Hematopoietic multipotent progenitor cell treated with erythropoietin and hydrocortisone succinate and interleukin-3 and kit ligand, for 8 days (in vitro differentiated cells): ENCODE data around the gene FKBP9.
"Not testable (repeated sequence)": the region's sequence is repeated elsewhere in the genome, so short reads cannot be mapped to it uniquely, and the experiment has no call there.

Experiments used
- DNase-seq: peaks from one replicate; pipeline ENCODE4 v3.0.0-alpha.2; 2015

FKBP9 gene

DNA sequence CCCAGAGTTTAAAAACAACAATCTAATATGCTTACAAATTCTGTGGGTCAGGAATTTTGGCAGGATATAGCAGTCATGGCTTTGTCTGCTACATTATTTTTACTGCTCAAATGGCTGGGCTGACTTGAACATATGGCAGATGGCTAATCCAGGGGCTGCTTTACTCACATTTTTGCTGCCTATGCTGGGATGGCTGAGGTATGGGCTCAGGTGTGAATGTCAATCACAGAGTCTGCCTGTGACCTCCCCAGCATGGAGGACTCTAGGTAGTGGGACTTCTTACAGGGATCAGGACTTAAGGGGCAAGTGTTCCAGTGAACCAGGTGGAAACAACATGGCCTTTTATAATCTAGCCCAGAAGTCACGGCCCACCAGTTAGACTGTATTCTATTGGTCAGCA lies 4.4 kb upstream of the FKBP9 start:
- no peak for DNase-seq

DNA sequence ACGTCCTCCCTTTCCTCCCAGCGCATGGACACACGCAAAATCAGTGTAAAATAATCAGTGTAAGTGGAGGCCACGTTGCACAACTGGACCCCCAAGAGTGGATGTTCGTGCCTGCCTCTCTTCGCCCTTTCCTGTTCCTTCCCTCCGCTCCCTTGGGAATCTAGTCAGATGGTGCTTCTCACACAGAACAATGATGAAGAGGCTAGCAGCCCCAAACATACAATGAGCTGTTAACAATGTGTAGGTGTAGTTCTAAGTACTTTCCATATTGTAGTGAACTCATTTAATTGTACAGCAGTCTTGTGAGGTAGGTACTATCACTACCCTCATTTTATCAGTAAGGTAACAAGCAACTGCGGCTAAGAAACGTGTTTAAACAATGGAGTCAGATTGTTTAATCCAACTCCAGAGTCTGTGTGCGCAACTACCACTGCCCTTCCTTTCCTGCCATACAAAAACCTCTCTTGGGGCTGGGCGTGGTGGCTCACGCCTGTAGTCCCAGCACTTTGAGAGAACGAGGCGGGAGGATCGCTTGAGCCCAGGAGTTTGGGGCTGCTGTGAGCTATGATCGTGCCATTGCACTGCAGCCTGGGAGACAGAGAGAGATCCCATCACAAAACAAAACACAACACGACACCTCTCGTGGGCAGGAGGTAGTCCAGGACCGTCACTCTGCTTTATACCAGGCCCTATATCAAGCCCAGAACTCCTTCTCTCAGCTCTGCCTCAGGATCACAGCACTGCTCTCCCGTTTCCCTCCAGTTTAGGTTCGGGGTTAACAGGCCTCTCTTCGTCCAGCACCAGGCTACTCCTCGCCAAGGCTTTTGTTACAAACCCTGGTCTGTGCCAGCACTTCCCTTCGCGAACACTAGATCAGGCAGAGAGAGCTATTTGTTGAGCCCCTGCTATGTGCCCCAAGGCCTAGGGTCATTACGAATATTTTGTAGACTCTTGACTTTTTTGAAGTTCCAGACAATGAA lies 1.1 kb downstream of the FKBP9 start:
- DNase-seq, result peak; percentile 20

DNA sequence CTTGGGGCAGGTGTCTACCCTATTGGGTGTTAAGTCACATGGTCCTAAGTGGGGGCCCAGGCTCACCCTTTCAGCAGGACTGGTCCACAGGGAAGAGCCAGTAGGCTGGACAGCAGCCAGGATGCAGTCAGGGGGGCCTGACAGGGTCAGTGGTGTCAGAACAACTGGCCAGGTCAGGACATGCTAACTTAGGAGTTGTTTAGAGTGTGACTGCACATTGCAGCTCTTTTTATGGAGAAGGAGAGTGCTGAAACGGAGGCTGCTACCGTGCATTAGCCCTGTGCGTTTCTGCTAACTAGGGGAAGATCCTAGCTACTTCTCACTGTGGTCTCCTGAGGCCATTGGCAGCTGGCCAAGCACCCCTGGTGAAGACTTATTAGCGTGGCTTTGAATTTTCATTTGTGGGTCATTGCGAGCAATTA lies 6.7 kb downstream of the FKBP9 start:
- DNase-seq, result not testable (repeated sequence)

DNA sequence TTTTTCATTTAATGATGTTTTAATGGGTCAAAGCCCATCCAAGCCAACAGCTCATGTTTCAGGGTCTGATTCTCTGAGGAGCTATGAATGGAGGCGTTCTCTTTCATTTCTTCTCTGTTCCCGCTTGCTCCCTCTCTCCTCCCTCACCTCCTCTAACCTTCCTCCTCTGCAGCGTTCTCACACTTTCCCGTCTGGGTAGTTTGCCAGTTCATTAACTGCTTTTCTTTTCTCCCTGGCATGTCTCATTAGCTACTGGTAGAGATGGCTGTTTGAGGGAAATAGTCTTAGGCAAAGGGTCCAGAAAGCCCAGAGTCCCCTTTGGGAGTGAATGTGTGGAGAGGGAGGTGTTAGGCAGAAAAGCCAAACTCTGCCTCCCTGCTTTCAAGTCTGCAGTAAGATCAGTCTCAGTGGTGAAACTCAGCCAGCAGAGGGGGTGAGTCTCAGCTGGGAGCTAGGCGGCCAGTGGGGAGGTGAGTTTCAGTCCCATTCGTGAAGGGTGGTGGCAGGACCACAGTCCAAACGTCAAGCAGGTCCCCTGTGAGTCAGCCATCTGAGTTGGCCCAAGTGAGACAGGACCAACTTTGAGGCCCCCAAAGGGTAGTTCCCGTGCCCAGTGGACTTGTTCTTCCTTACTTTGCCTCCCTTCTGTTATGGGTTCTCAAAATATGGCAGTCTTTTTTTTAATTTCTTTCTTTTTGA lies 7.4 kb downstream of the FKBP9 start:
- DNase-seq, result peak; percentile 17

DNA sequence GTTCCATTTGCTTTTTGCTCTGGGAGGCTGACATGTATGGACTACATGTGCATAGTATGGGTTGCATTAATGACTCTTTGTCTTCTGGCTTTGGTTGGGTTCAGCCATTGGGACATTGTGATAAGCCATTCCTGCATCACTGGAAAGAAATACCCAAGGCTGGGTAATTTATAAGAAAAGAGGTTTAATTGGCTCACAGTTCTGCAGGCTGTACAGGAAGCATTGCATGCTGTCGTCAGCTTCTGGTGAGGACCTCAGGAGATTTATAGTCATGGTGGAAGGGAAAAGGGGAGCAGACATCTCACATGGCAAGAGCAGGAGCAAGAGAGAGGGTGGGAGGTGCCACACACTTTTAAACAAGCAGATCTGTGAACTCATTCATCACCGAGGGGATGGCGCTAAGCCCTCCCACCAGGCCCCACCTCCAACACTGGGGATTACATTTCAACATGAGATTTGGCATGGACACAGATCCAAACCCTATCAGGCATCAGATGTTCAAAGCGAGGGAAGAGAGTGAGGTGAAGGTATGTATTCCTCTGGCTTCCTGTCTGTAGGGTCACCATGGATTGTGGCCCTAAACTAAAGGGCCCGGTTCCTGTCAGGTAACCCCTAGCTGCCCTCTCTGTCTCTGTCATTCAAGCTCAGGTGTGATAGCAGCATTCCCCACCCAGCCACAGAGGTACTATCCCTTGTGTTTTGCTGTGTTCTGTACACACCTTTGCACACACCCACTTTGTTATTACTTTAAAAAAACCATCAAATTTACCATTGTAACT lies 9.4 kb downstream of the FKBP9 start:
- DNase-seq, result not testable (repeated sequence)

DNA sequence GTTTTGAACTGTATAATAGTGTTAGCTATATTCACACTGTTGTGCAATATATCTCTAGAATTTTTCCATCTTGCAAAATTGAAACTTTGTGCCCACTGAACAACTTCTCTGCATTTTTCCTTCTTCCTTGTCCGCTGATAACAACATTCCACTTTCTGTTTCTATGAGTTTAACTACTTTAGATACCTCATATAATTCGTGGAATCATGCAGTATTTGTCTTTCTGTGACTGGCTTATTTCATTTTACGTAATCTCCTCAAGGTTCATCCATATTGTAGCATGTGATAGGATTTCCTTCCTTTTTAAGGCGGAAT lies 10.0 kb downstream of the FKBP9 start:
- not testable (repeated sequence) for DNase-seq

DNA sequence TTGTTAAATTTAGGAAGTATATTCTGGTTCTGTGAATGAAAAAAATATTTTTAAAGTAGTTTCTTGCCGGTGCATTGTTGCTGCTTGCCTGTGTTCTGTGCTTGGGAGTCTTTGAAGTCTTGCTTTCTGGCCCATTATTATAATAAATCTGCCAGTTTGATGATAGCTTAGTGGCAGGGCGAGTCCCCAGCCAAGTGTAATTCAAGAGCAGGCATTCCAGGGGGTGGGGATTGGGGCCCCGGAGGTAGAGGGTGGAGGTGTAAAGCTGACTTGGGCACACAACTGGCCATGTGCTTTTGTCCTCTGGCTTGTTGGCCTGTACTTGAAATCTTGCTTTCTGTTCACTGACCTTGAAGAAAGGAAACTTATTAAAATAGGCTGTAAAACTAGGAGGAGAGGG lies 14.7 kb downstream of the FKBP9 start:
- not testable (repeated sequence) for DNase-seq

DNA sequence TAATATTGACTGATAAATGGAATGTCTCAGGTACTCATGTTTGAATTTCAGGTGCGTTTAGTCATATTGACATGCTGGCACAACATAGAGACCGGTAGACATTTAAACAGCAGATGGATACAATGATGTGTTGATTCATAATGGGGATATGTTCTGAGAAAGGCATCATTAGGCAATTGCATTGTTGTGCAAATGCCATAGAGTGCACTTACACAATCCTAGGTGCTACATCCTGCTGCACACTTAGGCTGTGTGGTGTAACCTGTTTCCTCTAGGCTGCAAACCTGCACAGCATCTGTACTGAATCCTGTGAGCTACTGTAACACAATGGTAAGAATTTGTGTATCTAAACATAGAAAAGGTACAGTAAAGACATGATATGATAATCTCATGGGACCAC lies 19.9 kb downstream of the FKBP9 start:
- DNase-seq, result not testable (repeated sequence)

DNA sequence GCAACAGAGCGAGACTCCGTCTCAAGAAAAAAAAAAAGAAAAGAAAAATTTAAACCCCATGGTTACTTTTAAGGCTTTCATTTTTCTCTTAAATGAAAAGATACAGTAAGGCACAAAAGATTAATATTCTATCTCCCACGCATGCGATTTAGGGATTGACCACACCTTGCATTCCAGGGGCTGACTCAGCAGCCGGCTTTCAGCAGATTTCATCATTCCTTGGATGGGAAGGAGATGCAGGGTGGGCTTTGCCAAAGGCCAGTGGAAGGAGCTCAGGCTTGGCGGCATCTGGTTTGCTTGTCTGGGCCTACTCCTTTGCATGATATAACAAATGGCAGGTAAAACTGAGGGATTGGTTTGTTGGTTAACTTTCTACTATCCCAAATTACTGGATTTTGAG lies 22.0 kb downstream of the FKBP9 start:
- DNase-seq, result not testable (repeated sequence)

DNA sequence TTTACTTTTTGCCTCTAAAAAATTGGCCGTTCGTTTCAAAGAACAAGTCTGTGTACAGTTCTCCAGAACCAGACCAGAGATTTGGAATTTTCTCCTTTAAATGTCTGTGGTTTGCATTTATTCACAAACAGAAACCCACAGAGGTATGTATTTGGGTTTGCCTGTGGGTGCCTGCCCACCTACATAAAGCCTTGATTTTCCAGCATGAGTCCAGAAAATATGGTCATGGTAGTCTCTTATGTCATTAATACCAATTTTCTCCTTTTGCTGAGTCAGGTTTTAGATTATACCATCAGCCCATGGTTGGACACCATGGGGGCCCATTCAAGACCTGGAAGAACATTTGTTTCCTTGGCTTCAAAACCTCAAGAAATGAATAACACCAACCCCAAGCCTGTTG lies 22.7 kb downstream of the FKBP9 start:
- not testable (repeated sequence) for DNase-seq

DNA sequence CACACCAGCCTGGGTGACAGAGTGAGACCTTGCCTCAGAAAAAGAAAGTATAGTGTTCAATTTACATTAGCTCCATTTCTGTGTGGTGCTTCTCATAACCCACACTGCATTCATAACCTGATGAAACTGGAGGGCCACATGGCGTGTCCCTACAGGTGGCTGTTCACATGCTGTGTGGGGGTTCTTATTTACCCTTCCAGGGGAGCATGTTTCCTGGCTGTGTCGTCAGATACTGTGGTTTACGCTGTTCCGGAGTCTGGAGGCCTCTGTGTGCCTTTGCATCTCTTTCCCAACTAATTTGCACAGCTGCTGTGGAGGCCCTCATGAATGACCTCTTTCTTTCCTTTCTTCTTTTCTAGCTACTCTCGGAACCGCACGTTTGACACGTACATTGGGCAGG lies 30.9 kb downstream of the FKBP9 start:
- not testable (repeated sequence) for DNase-seq

DNA sequence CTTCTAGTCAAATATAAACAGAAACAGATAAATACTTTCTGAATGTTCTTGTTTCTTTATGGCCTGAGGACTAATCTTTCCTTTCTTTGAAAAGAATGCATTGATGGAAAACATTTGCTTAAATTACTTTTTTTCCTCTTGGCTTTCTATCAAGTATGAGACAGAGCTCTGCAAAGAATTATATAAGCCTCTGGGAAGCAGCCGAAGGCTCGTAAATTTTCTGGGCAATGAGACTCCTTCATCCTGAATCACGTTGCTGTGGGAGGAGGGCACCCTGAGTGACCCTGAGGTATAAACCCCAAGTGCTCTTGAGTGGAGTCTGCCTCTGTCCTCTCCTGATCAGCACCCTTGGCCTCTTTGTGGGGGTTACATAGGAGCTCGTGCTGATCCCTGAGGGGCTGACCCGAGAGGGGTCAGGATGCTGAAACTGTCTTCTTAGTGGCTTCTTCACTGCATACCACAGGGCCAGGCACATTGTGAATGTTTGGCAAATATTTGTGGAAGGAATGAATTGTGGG lies 33.9 kb downstream of the FKBP9 start:
- not testable (repeated sequence) for DNase-seq

DNA sequence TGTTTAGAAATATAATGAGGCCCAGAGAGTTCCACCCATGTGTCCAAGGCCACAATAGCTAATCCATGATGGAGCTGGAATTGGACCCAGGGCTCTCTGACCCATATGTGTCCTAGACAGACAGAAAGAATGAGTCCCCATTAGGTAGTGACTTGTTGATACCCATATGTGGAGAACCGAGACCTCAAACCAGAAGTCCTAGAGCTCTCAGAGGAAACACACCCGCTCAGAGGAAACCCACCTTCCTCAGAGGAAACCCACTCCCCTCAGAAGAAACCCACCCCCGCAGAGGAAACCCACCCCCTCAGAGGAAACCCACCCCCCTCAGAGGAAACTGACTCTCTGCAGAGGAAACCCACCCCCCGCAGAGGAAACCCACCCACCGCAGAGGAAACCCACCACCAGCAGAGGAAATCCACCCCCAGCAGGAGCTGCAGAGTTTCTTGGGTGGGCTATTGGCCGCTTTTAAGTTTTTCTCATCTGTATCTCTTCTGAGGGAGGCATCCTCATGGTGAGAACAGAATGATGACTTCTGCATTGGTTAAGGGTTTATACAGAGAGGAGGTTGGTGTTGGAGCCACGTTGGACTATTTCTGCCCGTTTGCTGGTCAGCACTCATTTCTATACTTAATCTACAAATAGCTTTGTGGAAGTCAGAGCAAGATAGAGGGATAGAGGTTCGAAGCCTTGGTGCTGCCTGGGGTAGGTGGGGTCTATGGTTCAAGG lies 34.9 kb downstream of the FKBP9 start:
- not testable (repeated sequence) for DNase-seq

DNA sequence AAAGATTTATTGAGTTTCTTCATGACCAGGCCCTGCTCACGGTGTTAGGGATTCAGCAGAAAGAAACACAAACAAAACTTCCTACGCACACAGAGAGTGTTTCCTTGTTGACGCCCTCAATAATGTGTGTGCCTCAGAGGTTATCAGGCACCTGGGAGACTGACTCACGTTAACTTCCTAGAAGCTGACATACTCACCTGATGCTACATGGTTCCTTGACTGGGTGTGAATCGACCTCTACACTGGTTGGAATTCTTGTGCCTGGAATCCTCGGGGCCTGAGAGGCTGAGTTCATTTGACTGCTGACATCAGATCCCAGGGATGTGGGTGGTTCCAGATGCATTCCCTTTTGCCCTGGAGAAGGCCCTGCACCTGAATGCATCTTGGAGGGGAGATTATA lies 35.5 kb downstream of the FKBP9 start:
- DNase-seq, result not testable (repeated sequence)

DNA sequence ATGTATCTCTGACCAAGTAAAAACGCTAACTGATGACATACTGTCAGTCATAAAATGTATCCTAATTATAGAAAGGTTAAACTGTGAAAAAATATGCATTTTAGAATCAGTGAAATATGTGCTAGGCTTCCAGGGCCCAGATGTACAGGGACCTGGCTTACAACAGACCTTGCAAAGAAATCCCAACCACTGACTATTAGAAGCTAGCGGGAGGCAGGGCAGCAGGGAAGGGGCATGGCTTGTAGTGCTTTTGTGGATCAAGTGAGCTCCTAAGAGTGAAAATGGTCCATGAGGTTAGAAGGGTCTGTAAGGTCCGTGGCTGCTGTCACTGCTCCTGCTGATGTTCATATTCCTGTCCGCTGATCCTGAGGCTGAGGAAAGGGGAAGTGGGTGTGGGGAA lies 40.7 kb downstream of the FKBP9 start:
- not testable (repeated sequence) for DNase-seq

DNA sequence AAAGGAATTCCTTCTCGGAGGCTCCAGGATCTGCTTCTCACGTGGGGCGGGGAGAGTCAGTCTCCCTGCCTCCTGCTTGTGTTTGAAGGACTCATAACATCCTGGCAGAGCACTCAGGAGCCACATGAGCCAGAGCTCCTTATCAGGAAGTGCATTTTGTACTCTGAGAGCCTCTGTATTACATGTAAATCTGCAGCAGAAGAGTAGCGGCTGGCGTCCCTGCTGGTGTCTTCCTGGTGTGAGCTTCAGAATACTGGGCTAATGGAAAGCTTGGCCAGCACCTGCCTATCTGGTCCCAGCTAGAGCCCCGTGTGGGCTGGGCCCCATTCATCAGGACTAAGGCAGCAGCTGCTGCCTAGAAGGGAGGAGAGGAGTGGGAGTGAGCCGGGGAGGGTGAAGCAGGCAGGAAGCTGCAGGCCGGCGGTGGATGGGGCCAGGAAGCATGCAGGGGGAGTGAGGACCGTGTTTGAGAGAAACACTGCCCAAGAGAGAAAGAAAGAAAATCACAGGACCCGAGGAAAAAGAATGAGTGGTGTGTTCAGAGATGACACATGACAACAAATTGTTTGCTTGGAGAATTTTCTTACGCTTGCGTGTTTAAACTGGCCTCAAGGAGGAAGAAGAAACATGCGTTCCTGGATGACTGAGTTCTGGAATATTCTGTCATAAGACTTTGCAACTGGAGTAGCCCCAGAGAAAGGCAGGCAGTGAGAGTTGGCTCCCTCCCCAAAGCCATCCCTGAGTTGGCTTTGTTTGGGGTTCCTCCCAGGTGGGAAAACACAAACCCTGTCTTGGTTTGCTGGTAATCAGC lies 41.3 kb downstream of the FKBP9 start:
- DNase-seq, result peak; percentile 36

DNA sequence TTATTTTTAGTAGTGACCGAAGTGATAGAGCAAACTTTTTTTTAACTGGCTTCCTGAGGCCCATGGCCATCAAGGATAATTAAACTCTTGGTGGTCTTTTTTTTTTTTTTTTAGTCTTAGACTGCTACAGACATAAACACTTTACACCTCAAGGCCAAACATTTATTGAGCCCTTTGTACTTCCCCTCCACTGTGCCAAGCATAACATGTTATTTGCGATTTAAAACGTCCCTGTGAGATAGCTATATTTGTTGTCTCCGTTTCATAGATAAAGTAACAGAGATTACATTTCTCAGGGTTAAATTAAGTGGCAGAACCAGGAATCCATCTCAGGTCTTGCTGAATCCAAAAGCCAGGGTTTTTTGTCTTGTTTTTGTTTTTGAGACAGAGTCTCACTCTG lies 42.1 kb downstream of the FKBP9 start:
- not testable (repeated sequence) for DNase-seq

DNA sequence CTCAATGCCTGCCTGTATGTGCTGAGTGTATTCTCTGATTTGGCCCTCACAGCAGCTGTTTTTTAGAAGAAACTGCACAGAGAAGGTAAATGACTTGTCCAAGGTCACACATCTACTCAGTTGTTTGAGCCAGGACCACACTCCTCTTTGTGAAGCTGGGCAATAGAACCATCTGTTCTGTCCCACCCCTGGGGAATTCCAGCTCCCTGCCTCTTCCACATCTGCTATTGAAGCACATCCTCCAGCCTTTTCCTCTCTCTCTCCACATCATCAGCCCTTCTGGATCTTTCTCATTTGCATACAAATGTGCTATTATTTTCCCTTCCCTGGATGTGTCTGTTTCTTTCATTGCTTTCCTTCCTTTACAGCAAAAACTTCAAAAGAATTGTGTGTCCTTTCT lies 45.9 kb downstream of the FKBP9 start:
- not testable (repeated sequence) for DNase-seq

DNA sequence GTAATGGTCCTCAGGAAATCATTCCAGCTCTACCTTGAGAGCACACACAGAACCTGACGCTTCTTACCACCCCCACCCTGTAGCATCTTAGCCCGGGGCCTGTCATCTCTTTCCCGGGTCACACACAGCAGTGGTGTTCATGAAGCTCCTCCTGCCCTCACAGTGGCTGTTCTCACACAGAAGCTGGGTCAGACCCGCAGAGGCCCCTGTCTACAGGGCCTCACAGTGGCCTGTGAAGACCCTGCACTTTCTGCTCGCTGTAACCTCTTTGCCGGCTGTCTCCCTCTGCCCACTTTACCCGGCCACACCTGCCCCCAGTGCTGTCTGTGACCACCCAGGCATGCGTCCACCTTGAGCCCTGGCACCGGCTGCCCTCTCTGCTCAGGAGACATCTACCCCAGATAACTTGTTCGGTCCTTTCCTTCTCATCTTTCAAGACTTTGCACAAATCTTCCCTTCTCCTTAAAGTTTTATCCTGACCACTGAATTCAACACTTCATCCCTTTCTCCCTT lies 46.9 kb downstream of the FKBP9 start:
- DNase-seq, result not testable (repeated sequence)

DNA sequence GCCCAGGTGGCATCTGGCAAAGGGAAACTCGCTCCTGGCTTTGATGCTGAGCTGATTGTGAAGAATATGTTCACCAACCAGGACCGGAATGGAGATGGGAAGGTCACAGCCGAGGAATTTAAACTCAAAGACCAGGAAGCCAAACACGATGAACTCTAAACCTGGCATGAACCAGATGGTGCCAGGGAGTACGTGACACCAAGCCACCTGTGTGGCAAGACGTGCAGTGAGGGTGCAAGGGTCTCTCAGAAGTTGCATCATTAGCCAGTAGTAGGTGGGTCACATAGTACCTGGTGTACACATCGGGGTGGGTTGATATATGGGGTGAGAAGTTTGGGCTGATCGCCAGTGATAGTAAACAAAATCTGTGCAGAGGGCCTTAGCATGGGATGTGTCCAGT lies 48.0 kb downstream of the FKBP9 start:
- not testable (repeated sequence) for DNase-seq

DNA sequence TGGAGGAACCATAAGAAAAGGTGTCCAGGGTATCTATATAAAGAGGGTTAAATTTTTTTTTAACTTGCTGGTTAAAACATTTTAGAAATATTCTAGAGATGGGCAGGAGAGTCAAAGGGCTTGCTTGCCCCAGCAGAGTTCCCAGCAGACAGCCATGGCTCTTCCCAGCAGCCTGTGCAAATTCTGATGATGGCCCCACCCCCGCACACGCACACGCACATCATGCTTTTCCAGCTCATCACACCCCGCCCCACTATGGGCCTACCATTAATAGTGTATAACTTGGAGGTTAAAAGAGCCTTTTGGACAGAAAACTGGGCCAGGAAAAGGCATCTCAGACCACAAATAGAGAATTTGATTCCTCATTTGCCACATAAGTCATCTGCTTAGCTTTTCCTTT lies 48.5 kb downstream of the FKBP9 start:
- not testable (repeated sequence) for DNase-seq
